ENCODE data around the gene DNAJC4.

Gene DNAJC4

GRCh38 chr11:64275031-64275800 is 44.9 kb downstream of the DNAJC4 start:
- DNase-seq (ENCODE audit: low read depth in 1 of 2, low spot score in 1 of 2): no peak

GRCh38 chr11:64275841-64276240 is 45.5 kb downstream of the DNAJC4 start:
- DNase-seq (ENCODE audit: low read depth in 1 of 2, low spot score in 1 of 2): no peak

- DNase-seq (ENCODE audit: low read depth in 1 of 2, low spot score in 1 of 2): no peak
These were observed 46.5 kb downstream of the DNAJC4 start for GRCh38 chr11:64276653-64277431.

- DNase-seq (ENCODE audit: low read depth in 1 of 2, low spot score in 1 of 2): no peak
These were observed 48.3 kb downstream of the DNAJC4 start for GRCh38 chr11:64278576-64279190.

- DNase-seq (ENCODE audit: low read depth in 1 of 2, low spot score in 1 of 2): no peak
These were observed 51.8 kb downstream of the DNAJC4 start for GRCh38 chr11:64281957-64282770.

- no peak for DNase-seq (ENCODE audit: low read depth in 1 of 2, low spot score in 1 of 2)
These were observed 52.7 kb downstream of the DNAJC4 start for GRCh38 chr11:64283092-64283491.
